NCI-H345 treated with DMSO at 0.1 percent for 48 hours (cell line): ENCODE data around the gene PMPCA.

Experiments used
- DNase-seq: peaks from one replicate; lab custom pipeline; 2025; ENCODE audit not compliant: unreplicated experiment; lab: John Stamatoyannopoulos, UW

Gene PMPCA

GRCh38 chr9:136373300-136374182 is 36.9 kb upstream of the PMPCA start, which contains the start of gene CARD9:
CARD9 (minus strand) TSS chr9:136373669; CDS start chr9:136372078, 1,591 bp downstream.
- no peak for DNase-seq

DNA sequence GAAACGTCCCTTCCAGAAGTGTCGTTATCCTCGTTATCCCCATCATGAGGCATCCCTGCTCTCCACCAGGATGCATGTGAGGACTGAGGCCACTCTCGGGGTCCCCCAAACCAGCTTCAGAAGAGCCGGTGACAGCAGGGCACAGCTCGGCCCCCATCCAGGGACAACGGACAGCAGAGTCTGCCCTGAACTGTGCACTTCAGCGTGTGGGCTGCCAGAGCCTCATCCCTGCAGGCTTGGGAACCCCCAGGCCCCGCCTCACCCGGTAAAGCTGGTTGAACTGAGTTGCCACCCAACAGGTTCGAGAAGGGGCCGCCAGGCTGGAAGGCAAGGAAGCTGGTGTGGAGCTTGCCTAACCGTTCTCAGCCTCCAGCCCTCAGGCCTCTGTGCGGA is 36.3 kb upstream of the PMPCA start:
- no peak for DNase-seq

GRCh38 chr9:136375096-136375495 is 35.4 kb upstream of the PMPCA start:
- DNase-seq: no peak

DNA sequence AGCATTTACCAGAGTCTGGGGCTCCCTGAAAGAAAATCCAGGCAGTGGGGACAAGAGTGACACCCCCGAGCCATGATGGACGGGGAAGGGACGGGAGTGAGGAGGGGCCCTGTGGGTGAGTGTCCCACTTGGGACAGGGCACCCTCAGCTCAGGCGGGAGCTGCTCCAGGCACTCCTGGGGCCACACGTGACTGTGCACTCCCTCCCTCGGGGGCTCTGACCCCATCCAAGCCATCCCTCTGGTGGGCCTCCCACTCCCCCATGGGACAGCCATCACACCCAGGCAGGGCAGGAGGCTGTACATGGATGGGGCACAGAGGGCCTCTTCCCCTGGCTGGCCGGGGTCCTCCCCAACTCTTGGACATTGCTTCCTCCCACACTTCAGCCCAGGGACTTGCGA is 34.0 kb upstream of the PMPCA start:
- DNase-seq: no peak

DNA sequence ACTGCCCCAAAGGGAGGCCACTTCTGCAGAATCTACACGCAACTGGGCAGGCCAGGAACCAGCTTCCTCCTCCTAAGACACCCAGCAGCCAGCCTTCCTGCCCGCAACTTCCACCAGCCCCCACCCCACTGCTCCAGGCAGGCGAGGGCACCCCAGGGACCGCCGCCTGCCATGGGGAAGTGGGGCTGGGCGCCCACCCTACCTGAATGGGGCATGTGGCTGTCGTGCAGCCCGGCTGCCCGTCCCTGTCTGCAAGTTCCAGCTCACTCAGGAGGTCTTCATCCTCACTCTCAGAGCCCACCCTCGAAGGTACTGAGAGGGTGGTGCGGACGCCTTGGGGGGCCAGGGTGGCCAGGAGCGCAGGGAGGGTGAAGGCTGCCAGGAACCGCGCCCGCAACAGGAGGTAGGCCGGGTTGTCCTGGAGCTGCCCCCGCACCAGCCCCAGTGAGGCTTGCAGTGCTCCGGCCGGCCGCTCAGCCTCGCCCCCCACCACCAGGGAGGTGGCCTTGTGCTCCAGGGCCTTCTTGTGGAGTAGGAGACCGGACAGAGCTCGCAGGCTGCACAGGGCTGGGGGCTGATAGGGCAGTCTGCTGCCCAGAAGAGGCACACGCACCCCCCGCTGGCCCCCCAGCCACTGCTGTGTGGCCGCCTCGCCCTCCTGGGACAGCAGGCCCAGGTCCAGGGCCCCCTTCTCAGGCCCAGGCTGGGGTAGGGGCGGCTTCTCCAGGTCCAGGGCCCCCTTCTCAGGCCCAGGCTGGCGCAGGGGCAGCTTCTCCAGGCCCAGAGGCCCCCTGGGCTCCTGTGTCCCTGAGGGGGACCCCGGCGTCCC is 32.9 kb upstream of the PMPCA start:
- no peak for DNase-seq

DNA sequence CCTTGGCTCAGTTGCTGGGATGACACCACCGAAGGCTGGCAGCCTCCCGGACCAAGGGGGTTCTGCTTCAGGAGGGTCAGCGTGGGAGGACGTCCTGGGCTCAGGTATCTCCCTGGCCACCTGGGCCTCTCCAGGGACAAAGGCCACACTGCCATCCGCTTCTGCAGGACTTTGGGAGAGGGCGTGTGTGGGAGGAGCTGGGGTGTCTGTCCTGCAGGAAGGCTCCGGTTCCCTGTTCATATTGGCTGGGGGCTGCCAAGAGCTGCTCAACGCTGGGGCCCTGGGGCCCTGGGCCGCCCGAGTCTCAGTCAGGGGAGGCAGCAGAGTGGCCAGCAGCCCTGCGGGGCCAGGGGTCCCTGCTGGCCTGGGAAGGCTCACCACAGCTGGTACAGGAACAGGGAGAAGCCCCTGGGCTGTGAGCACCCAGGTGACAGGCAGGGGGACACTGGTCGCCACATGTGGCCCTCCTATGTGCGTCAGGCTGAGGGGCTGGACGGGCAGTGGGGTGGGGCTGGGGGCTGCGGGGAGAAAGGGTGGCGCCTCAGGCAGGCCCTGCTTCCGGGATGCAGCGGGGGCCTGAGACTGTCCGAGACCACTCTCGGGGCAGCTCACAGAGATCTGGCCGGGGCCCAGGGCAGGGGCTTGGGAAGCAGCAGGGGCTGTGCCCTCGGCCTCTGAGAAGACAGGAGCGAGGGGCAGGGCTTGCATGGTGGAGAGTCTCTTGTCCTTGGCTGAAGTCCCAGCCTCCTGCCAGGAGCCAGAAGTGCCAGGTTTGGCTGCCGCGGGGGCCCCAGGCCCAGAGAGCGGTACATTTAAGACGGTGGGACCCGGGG is 32.1 kb upstream of the PMPCA start:
- no peak for DNase-seq

DNA sequence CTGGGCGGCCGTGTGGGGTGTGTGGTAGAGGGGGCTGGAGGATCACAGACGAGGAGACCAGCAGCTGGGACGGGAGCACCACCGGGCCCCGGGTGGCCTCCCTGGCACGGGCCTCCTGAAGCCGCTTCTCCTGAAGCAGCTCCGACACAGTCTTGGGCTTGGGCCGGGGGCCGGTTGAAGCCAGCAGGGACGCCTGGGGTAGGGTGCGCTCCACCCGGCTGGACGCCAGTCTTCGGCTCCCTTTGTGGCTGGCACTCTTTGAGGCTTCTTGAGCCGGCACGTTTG is 31.5 kb upstream of the PMPCA start:
- DNase-seq: no peak

DNA sequence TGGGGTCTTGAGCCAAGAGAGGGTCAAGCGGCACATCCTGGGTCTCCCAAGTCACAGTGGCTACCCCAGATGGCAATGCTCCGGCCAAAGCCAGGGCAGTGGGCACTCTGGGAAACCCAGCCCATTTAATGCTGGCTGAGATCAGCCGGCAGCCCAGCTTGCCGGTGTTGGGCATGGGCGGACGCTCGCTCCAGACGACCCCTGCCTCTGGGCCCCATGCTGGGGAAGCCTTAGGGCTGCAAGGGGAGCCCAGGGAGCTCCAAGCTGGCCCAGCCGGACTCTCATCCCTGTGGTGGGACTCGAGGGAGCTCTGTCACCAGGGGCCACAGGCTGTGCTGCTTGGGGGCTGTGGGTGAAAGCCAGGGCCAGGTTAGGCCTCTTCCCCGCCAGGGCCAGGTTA is 31.1 kb upstream of the PMPCA start:
- DNase-seq: no peak

- DNase-seq: no peak
Observed at GRCh38 chr9:136379891-136380290, 30.6 kb upstream of the PMPCA start.

DNA sequence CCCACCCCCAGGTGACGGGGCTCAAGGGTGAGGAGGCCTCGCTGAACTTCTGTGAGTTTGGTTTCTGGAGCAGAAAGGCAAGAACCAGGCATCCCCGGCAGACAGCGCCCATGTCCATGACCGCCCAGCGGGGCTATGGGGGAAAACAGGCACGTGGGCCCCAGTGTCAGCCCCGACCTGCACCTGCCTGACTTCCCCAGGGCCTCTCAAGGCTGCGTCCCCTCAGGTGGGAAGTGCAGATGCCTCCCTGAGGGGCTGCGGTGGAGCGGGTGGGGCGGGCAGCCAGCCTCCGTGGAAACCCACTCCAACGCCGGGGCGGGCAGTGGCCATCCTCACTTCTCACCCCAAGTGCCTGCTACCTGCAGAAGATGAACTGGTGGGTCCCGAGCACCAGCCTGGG is 30.1 kb upstream of the PMPCA start:
- no peak for DNase-seq

GRCh38 chr9:136381311-136381710 is 29.1 kb upstream of the PMPCA start:
- DNase-seq: no peak

GRCh38 chr9:136381966-136382513 is 28.4 kb upstream of the PMPCA start:
- no peak for DNase-seq

GRCh38 chr9:136383436-136383835 is 27.0 kb upstream of the PMPCA start:
- no peak for DNase-seq

- no peak for DNase-seq
Observed at GRCh38 chr9:136385015-136385414, 25.4 kb upstream of the PMPCA start.

- DNase-seq: no peak
Observed at GRCh38 chr9:136386018-136386417, 24.4 kb upstream of the PMPCA start.

DNA sequence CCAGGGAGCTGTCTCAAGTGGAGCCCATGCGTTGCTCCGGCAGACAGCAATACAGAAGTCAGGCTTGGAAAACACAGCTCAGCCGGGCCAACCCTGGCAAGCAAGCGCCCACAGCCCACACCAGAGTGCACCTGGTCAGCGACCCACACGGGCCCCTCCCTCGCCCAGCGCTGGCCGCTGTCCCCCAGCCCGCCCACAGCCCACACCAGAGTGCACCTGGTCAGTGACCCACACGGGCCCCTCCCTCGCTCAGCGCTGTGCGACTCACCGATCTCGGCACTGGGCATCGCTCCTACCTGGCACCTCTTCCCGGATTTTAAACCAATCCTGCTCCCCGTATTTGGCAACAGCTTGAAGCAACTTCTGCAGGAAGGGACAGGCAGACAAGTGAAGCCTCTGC is 23.2 kb upstream of the PMPCA start:
- no peak for DNase-seq

- no peak for DNase-seq
Observed at GRCh38 chr9:136389396-136389795, 21.1 kb upstream of the PMPCA start.

DNA sequence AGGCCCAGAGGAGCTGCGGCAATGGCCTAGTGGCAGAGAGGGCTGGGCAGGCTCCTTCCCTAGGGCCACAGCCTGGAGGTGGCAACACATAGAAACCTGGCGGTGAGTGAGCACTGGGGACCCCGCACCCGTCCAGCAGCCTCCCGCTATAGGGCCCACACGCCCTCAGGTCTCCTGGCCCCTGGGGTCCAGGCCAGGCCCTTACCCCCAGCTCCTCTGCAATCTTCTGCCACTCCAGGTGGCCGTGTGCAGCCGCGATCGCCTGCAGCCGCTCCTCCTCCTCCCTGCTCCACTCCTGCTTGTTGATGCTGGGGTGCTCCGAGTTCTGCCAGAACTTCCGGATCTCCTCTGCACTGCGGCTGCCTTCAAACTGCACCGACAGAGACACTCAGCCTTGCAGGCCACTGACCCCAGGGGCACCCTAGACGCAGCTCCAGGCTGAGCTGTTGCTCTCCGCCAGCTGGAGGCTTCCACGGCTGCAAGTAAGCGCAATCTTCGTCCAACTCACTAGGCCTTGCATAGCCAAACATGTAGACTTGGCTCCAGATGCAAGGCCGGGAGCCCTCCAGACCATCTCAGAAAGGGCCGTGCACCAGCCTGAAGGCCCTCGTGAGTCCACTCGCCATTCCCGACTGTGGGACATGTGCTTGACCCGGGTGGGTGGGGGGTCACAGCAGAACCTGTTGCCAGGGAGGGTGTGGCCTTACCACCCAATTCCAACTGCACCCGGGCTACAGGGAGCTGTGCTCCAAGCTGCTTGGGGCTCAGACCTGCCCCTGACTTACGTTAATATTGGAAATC is 18.5 kb upstream of the PMPCA start:
- no peak for DNase-seq

DNA sequence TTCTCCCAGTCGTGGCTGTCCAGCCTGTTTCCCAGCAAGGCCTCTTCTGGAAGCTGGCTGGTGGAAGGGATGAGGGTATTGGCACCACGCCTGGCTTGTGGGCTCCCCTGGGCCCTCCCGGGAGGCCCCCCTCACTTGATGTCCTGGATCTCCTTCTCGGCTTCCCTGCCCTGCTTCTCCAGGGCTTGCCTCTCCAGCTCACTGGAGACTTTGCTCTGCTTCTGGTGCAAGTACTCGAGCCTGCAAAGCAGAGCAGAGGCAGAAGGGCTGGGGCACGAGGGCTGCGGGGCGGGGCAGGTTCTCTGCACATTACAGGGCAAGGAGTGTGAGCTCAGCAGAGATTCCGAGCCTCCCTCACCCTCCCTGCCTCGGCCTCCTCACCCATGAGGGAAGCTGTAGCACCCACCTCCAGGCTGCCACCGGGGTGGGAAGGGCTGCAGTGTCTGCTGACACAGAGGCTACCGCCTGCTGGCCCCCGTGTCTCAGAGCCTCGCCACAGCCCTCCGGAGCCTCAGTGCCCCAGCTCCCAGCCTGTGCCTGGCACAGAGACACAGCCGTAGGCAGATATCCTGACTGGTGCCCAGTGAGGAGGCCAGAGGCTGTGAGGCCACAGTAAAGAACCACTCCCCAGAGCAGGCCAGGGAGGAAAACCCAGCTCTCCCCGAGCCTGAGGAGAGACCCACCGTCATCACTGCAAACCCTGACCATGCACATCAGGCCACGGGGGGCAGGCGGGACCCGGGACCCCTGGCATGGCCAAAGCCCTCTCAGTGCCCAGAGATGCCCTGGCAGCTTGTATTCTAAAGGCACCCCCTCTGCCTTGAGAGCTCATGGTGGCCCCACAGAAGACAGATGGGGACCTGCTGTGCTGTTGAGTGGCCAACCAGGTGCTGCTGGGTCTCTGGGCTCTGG is 17.7 kb upstream of the PMPCA start:
- DNase-seq: no peak
